ENCODE results near the gene CACNA1S. TPM values are rescaled to one million over a fixed set of nuclear protein-coding genes. Genes with fewer than 3 reads are reported as not detected.

CACNA1S gene
- total and polyA plus RNA-seq, 2 of the 4 experiments (the other 2 are of a cell fraction): not detected

- Histone ChIP-seq H3K4me2 (ENCODE audit: low read depth, low read length) (no peak overlapping the region), H3K27me3 (ENCODE audit: control insufficient read depth, insufficient read depth, low read length) (peaks cover 85% of the 10 kb centered on the region), H3K36me3 (ENCODE audit: control insufficient read depth, insufficient read depth, low read length) (no peaks in the 10 kb centered on the region), H4K20me1 (ENCODE audit: insufficient read depth, low read length) (no peaks in the 10 kb centered on the region), H3K4me1 (ENCODE audit: control insufficient read depth, insufficient read depth, low read length) (no peaks in the 10 kb centered on the region), H3K56ac (ENCODE audit: extremely low read depth, insufficient read depth, low read length) (no peak overlapping the region), H4K8ac (ENCODE audit: low read depth in 2 of 2, low read length in 2 of 2) (no peak overlapping the region), H3K4me3 (ENCODE audit: insufficient read depth, low read depth, low read length) (no peak overlapping the region), H3K4ac (ENCODE audit: low read depth, low read length) (no peak overlapping the region), H2BK120ac (ENCODE audit: low read depth, low read length) (no peak overlapping the region), H2BK15ac (ENCODE audit: low read depth, low read length) (no peak overlapping the region), H2AFZ (replicated peaks; ENCODE audit: low read length, poor library complexity) (no peak overlapping the region), H3K9me3 (ENCODE audit: control insufficient read depth, insufficient read depth, low read length) (no peaks in the 10 kb centered on the region), H3K14ac (replicated peaks; ENCODE audit: low read depth, low read length) (no peak overlapping the region), H2AK5ac (ENCODE audit: low read depth, low read length) (no peak overlapping the region), H2BK20ac (ENCODE audit: low read depth, low read length) (no peak overlapping the region), H3K27ac (ENCODE audit: insufficient read depth, low read length) (no peak overlapping the region), H4K91ac (ENCODE audit: insufficient read depth, low read depth, low read length) (no peak overlapping the region), H3K23ac (ENCODE audit: low read depth, low read length) (no peak overlapping the region), H4K5ac (ENCODE audit: low read depth, low read length) (no peak overlapping the region), H3K9me1 (ENCODE audit: insufficient read depth, low read length) (no peaks in the 10 kb centered on the region), H2AK9ac (replicated peaks; ENCODE audit: low read depth, low read length, poor library complexity) (no peak overlapping the region), H3K18ac (ENCODE audit: low read depth, low read length) (no peak overlapping the region), H3K79me1 (ENCODE audit: low read depth in 1 of 2, low read length in 2 of 2) (no peaks in the 10 kb centered on the region), H2BK5ac (ENCODE audit: low read depth, low read length, poor library complexity, severe bottlenecking) (no peak overlapping the region), H3K9ac (ENCODE audit: low read depth, low read length) (no peak overlapping the region)
- dilution Hi-C loops (cut with HindIII; ENCODE audit: low sequenced_read_pairs, unreplicated experiment) (no loop called here), in situ Hi-C loops (cut with MboI; ENCODE audit: low sequenced_read_pairs) (no loop called here), intact Hi-C loops (cut with micrococcal nuclease) (no loop called here)
- CTCF ChIA-PET: no interaction called here
- TF ChIP-seq RFX5 (IDR thresholded peaks at IDR 0.05; ENCODE audit: low read depth, low read length) (no peak), MAFK (IDR thresholded peaks at IDR 0.05; ENCODE audit: low read depth, low read length) (no peak), ELK1 (IDR thresholded peaks at IDR 0.05; ENCODE audit: borderline replicate concordance, low read depth, low read length) (no peak), FOS (IDR thresholded peaks at IDR 0.05; ENCODE audit: low read depth, low read length) (no peak), MXI1 (IDR thresholded peaks at IDR 0.05; ENCODE audit: borderline replicate concordance, low read depth, low read length) (no peak), CTCF (conservative IDR thresholded peaks at IDR 0.05; ENCODE audit: low read depth, low read length) (no peak), RCOR1 (IDR thresholded peaks at IDR 0.05; ENCODE audit: insufficient replicate concordance, low read length) (no peak), RAD21 (IDR thresholded peaks at IDR 0.05; ENCODE audit: low read length) (no peak)
- DNase-seq (no peak), ATAC-seq (ENCODE audit: low read depth) (no peak)
- POLR2A ChIA-PET (ENCODE audit: unreplicated experiment): no interaction called here
- no TSS peak for BruUV-seq (replicated peaks)
- 88% methylated on average over 14 of the region's 22 CpGs; no CpG with 5 or more reads in 1 of the 2 experiments for WGBS, 2 experiments (ENCODE audit: extremely low coverage in 2 of 2, insufficient read length in 1 of 2)
Observed at GRCh38 chr1:201053155-201053860, 58.9 kb downstream of the CACNA1S start.

All from IMR-90 (cell line).